H9 (cell line): Measurements from ENCODE around the gene DMAC2. TPM values are rescaled to one million over a fixed set of nuclear protein-coding genes. Genes with fewer than 3 reads are reported as not detected.

Experiments used
- DNase-seq: peaks from one replicate; pipeline ENCODE4 v3.0.0-alpha.2; 2017
- H2AFZ ChIP-seq: one replicate; pipeline ENCODE4 v1.6.1; 2013; ENCODE audit warnings: mild to moderate bottlenecking, low read length, control low read depth, moderate library complexity
- H2AK5ac ChIP-seq: 2 replicates; pipeline ENCODE4 v1.6.1; 2013; ENCODE audit warnings: low read length, control low read depth, mixed read lengths; ENCODE audit not compliant: insufficient read length
- H2BK120ac ChIP-seq: one replicate; pipeline ENCODE4 v1.6.1; 2013; ENCODE audit warnings: low read depth, mild to moderate bottlenecking, low read length, control low read depth, inconsistent platforms; ENCODE audit not compliant: poor library complexity, severe bottlenecking
- H2BK12ac ChIP-seq: 2 replicates; pipeline ENCODE4 v1.6.1; 2013; ENCODE audit warnings: low read length, control low read depth, mixed read lengths, low read depth; ENCODE audit not compliant: insufficient read length
- H2BK15ac ChIP-seq: 2 replicates; pipeline ENCODE4 v1.6.1; 2013; ENCODE audit warnings: low read depth, low read length, control low read depth
- H2BK20ac ChIP-seq: one replicate; pipeline ENCODE4 v1.6.1; 2013; ENCODE audit warnings: low read depth, mild to moderate bottlenecking, low read length, control low read depth, inconsistent platforms; ENCODE audit not compliant: poor library complexity, severe bottlenecking
- H2BK5ac ChIP-seq: 2 replicates; pipeline ENCODE4 v1.6.1; 2013; ENCODE audit warnings: low read length, control low read depth, mixed read lengths; ENCODE audit not compliant: insufficient read length
- H3K14ac ChIP-seq: 2 replicates; pipeline ENCODE4 v1.6.1; 2013; ENCODE audit warnings: low read length, control low read depth; ENCODE audit not compliant: insufficient read depth
- H3K18ac ChIP-seq: 2 replicates; pipeline ENCODE4 v1.6.1; 2013; ENCODE audit warnings: low read depth, mild to moderate bottlenecking, mixed read lengths, low read length, control low read depth; ENCODE audit not compliant: insufficient read length
- H3K23ac ChIP-seq: 2 replicates; pipeline ENCODE4 v1.6.1; 2013; ENCODE audit warnings: low read length, control low read depth, mixed read lengths, low read depth; ENCODE audit not compliant: insufficient read length
- H3K23me2 ChIP-seq: 2 replicates; pipeline ENCODE4 v1.6.1; 2013; ENCODE audit warnings: low read depth, mild to moderate bottlenecking, mixed read lengths, low read length, control low read depth; ENCODE audit not compliant: insufficient read length, poor library complexity, severe bottlenecking
- H3K27ac ChIP-seq: 2 replicates; pipeline ENCODE4 v1.5.1; 2013; ENCODE audit warnings: low read length, control low read depth, mixed read lengths, low read depth; ENCODE audit not compliant: insufficient read length
- H3K27me3 ChIP-seq: 2 replicates; pipeline ENCODE4 v1.6.1; 2013; ENCODE audit warnings: low read length, control low read depth, inconsistent platforms; ENCODE audit not compliant: insufficient read depth
- H3K4ac ChIP-seq: 2 replicates; pipeline ENCODE4 v1.6.1; 2013; ENCODE audit warnings: low read depth, mild to moderate bottlenecking, control low read depth, inconsistent platforms, low read length, moderate library complexity
- H3K4me1 ChIP-seq: 2 replicates; pipeline ENCODE4 v1.6.1; 2013; ENCODE audit warnings: low read length, control low read depth, inconsistent platforms; ENCODE audit not compliant: insufficient read depth
- H3K4me2 ChIP-seq: 2 replicates; pipeline ENCODE4 v1.6.1; 2013; ENCODE audit warnings: low read length, control low read depth, mixed read lengths; ENCODE audit not compliant: insufficient read length, insufficient read depth
- H3K56ac ChIP-seq: 2 replicates; pipeline ENCODE4 v1.6.1; 2013; ENCODE audit warnings: low read depth, mild to moderate bottlenecking, mixed read lengths, low read length, control low read depth; ENCODE audit not compliant: insufficient read length
- H3K79me1 ChIP-seq: 2 replicates; pipeline ENCODE4 v1.6.1; 2013; ENCODE audit warnings: low read depth, mild to moderate bottlenecking, moderate library complexity, low read length, control low read depth, inconsistent platforms; ENCODE audit not compliant: insufficient read depth, poor library complexity, severe bottlenecking
- H3K79me2 ChIP-seq: 2 replicates; pipeline ENCODE4 v1.6.1; 2013; ENCODE audit warnings: low read length, control low read depth, inconsistent platforms; ENCODE audit not compliant: insufficient read depth
- H3K9ac ChIP-seq: 2 replicates; pipeline ENCODE4 v1.6.1; 2013; ENCODE audit warnings: low read length, control low read depth, mixed read lengths; ENCODE audit not compliant: insufficient read length; ENCODE audit errors: extremely low read depth
- H3K9me3 ChIP-seq: one replicate; pipeline ENCODE4 v1.6.1; 2013; ENCODE audit warnings: low read depth, low read length, inconsistent platforms; ENCODE audit not compliant: control insufficient read depth
- H3T11ph ChIP-seq: one replicate; pipeline ENCODE4 v1.6.1; 2013; ENCODE audit warnings: mild to moderate bottlenecking, low read length, control low read depth, inconsistent platforms
- H4K20me1 ChIP-seq: one replicate; pipeline ENCODE4 v1.6.1; 2013; ENCODE audit not compliant: control insufficient read depth, insufficient read length, insufficient read depth
- H4K5ac ChIP-seq: 2 replicates; pipeline ENCODE4 v1.6.1; 2013; ENCODE audit warnings: low read depth, mild to moderate bottlenecking, mixed read lengths, low read length, control low read depth; ENCODE audit not compliant: insufficient read length
- H4K8ac ChIP-seq: replicated peaks from 2 replicates; pipeline ENCODE4 v1.6.1; 2013; ENCODE audit warnings: low read length, control low read depth, mixed read lengths, low read depth; ENCODE audit not compliant: insufficient read length
- H4K91ac ChIP-seq: 2 replicates; pipeline ENCODE4 v1.6.1; 2013; ENCODE audit warnings: low read depth, mild to moderate bottlenecking, moderate library complexity, mixed read lengths, low read length, control low read depth; ENCODE audit not compliant: insufficient read length
- H3K27ac Mint-ChIP-seq, 3 experiments: 2 replicates in 2 of 3; 3 replicates in 1 of 3; pipeline ENCODE4 v1.8.0; 2020 to 2021; ENCODE audit warnings: mixed read lengths in 3 of 3, mild to moderate bottlenecking in 1 of 3, moderate library complexity in 1 of 3
- H3K27me3 Mint-ChIP-seq: 2 replicates; pipeline ENCODE4 v1.8.0; 2021; ENCODE audit warnings: low read depth, mild to moderate bottlenecking, moderate library complexity, mixed read lengths
- H3K36me3 Mint-ChIP-seq, 3 experiments: 2 replicates in 2 of 3; 3 replicates in 1 of 3; pipeline ENCODE4 v1.8.0; 2020 to 2021; ENCODE audit warnings: low read depth in 3 of 3, mixed read lengths in 3 of 3; ENCODE audit not compliant: insufficient read depth in 1 of 3
- H3K4me1 Mint-ChIP-seq, 2 experiments: 2 replicates each; pipeline ENCODE4 v1.8.0; 2020; ENCODE audit warnings: mixed read lengths in 2 of 2
- H3K4me3 Mint-ChIP-seq, 2 experiments: 2 replicates in 1 of 2; 3 replicates in 1 of 2; pipeline ENCODE4 v1.8.0; 2020 to 2021; ENCODE audit warnings: mild to moderate bottlenecking in 2 of 2, mixed read lengths in 2 of 2, moderate library complexity in 1 of 2
- H3K9me3 Mint-ChIP-seq, 2 experiments: 2 replicates in 1 of 2; 3 replicates in 1 of 2; pipeline ENCODE4 v1.8.0; 2020; ENCODE audit warnings: mild to moderate bottlenecking in 2 of 2, mixed read lengths in 2 of 2, moderate library complexity in 1 of 2
- WGBS: extraction: QIAGEN DNeasy Blood & Tissue Kit; methylation state at CpG from one replicate; pipeline ENCODE4 v1.1.7; 2013; ENCODE audit warnings: missing lambda C conversion rate, low lambda C conversion rate, mixed read lengths; ENCODE audit not compliant: insufficient read length; ENCODE audit errors: extremely low coverage; 5-methylcytosine and 5-hydroxymethylcytosine counted together
- total RNA-seq: library from RNA; stranded (reverse); gene quantifications from 2 replicates; pipeline ENCODE4 v1.2.1, GENCODE V29; 2021
- TF ChIP-seq, protein P1 (sequence below): fragments of 200-600 bp; sonication (generic); conservative IDR thresholded peaks from 3 replicates; pipeline ENCODE4 v1.8.0; 2021; ENCODE audit warnings: antibody characterized with exemption, mild to moderate bottlenecking

Gene DMAC2
- total RNA-seq, 1 experiment from 2014 or later: 70.5 TPM

- H2AFZ ChIP-seq: no peak overlapping the region
- H3K14ac ChIP-seq: no peak overlapping the region
- no peaks in the 10 kb centered on the region for H3K27me3 Mint-ChIP-seq
- DNase-seq: no peak
- no peak overlapping the region for H2BK15ac ChIP-seq
- H3K4ac ChIP-seq: no peak overlapping the region
- no peak overlapping the region for H4K8ac ChIP-seq
- H3K23ac ChIP-seq: no peak overlapping the region
- H3K27me3 ChIP-seq: no peaks in the 10 kb centered on the region
- H3K4me1 ChIP-seq: no peaks in the 10 kb centered on the region
- H3K79me2 ChIP-seq: no peaks in the 10 kb centered on the region
- no peak overlapping the region for H3K4me3 Mint-ChIP-seq
- H2BK120ac ChIP-seq: no peak overlapping the region
- H4K20me1 ChIP-seq: no peaks in the 10 kb centered on the region
- no peak overlapping the region for H4K91ac ChIP-seq
- H3T11ph ChIP-seq: no peak overlapping the region
- H2BK20ac ChIP-seq: no peak overlapping the region
- no peak overlapping the region for H3K27ac ChIP-seq
- no peaks in the 10 kb centered on the region for H3K79me1 ChIP-seq
- no peak overlapping the region for H2BK5ac ChIP-seq
- no CpG with 5 or more reads among the region's 12 CpGs for WGBS
- H3K23me2 ChIP-seq: peaks cover 4% of the 10 kb centered on the region
- H3K27ac Mint-ChIP-seq: peak overlapping the region in 1 of 3 experiments; percentile 22; a peak in 1 of 7 replicates
- H3K56ac ChIP-seq: no peak overlapping the region
- TF ChIP-seq, protein P1, sequence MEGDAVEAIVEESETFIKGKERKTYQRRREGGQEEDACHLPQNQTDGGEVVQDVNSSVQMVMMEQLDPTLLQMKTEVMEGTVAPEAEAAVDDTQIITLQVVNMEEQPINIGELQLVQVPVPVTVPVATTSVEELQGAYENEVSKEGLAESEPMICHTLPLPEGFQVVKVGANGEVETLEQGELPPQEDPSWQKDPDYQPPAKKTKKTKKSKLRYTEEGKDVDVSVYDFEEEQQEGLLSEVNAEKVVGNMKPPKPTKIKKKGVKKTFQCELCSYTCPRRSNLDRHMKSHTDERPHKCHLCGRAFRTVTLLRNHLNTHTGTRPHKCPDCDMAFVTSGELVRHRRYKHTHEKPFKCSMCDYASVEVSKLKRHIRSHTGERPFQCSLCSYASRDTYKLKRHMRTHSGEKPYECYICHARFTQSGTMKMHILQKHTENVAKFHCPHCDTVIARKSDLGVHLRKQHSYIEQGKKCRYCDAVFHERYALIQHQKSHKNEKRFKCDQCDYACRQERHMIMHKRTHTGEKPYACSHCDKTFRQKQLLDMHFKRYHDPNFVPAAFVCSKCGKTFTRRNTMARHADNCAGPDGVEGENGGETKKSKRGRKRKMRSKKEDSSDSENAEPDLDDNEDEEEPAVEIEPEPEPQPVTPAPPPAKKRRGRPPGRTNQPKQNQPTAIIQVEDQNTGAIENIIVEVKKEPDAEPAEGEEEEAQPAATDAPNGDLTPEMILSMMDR: no peak
- H3K36me3 Mint-ChIP-seq: peaks cover 2 to 55% (median 22%) of the 10 kb centered on the region in 3 experiments; a peak in 5 of 7 replicates
- no peak overlapping the region for H2AK5ac ChIP-seq
- peaks cover 11% of the 10 kb centered on the region in 2 experiments for H3K4me1 Mint-ChIP-seq
- H3K9ac ChIP-seq: no peak overlapping the region
- no peaks in the 10 kb centered on the region; a peak in 1 of 5 replicates for H3K9me3 Mint-ChIP-seq
- no peak overlapping the region for H3K4me2 ChIP-seq
- no peaks in the 10 kb centered on the region for H3K9me3 ChIP-seq
- H3K18ac ChIP-seq: no peak overlapping the region
- H2BK12ac ChIP-seq: no peak overlapping the region
- H4K5ac ChIP-seq: no peak overlapping the region
Measured at GRCh38 chr19:41392775-41393174, 46.9 kb downstream of the DMAC2 start.
